GM18520 (cell line): ENCODE measurements around the gene KLKB1.
"Not testable (repeated sequence)": the region's sequence is repeated elsewhere in the genome, so short reads cannot be mapped to it uniquely, and the experiment has no call there.

Experiments used
- ATAC-seq: cut with Tn5 transposase; IDR thresholded peaks from one replicate; pipeline ENCODE4 v1.9.1; 2021; ENCODE audit not compliant: unreplicated experiment

The KLKB1 gene

DNA sequence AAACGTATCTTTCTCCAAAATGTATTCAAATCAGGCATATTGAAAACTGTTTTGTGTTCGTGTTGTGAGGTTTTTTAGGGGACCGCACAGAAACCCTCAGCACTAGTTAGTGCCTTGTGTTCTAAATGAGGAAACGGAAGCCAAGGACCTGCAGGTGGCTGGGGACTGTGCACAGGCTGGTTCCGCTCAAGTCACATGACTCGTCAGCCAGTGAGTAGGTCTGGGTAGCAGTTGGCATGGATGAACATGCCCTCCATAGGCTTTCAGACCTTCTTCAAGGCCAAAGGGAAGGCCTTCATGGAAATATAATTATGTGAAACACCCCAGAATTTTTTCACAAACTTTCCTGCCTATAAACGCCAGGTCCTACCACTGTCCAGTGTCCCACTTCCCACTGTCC lies 37.4 kb downstream of the KLKB1 start:
- no peak for ATAC-seq

DNA sequence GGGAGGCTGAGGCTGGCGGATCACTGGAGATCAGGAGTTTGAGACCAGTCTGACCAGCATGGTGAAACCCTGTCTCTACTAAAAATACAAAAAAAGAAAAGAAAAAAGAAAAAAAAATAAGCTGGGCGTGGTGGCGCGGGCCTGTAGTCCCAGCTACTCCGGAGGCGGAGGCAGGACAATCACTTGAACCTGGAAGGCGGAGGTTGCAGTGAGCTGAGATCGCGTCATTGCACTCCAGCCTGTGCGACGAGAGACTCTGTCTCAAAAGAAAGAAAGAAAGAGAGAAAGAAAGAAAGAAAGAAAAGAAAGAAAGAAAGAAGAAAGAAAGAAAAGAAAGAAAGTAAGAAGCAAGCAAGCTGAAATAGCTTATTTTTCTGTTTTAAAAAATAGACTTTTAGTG lies 37.9 kb downstream of the KLKB1 start:
- ATAC-seq, result not testable (repeated sequence)

DNA sequence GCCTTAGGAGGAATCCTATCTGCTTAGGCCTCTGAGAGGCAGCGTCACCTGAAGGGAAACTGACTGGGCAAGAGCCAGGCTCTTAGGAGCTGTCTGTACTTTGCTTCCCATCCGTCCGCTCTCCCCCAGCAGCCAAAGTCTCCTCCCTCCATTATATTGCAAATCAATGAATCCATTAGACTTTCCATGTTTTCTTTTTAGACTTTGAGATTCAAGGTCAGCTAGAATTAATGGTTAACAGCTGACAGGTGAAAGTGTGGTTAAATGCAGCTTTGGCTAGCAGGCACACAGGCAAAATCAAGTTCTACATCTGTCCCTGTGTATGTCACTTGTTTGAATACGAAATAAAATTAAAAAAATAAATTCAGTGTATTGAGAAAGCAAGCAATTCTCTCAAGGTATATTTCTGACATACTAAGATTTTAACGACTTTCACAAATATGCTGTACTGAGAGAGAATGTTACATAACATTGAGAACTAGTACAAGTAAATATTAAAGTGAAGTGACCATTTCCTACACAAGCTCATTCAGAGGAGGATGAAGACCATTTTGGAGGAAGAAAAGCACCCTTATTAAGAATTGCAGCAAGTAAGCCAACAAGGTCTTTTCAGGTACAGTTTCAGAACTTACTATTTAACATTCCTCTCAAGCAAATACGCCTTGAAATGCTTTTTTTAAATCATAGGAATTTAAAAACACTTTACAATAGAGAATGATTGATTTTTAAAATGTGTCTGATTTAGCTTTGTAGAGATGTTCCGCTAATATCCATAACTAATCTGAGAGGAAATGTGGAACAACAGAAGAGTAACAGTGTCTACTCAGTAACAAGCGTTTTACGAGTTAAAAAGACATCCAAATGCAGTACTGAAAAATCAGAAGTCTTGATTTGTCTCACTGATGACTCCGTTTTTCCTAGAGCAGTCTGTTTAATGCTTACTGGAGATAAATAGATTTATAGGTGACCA lies 38.7 kb downstream of the KLKB1 start, which contains the start of gene F11:
Gene F11, plus strand, starts transcription at position 507 of the 970 bp plus-strand sequence. CDS start 948 bp downstream, outside the sequence.
- no peak for ATAC-seq

DNA sequence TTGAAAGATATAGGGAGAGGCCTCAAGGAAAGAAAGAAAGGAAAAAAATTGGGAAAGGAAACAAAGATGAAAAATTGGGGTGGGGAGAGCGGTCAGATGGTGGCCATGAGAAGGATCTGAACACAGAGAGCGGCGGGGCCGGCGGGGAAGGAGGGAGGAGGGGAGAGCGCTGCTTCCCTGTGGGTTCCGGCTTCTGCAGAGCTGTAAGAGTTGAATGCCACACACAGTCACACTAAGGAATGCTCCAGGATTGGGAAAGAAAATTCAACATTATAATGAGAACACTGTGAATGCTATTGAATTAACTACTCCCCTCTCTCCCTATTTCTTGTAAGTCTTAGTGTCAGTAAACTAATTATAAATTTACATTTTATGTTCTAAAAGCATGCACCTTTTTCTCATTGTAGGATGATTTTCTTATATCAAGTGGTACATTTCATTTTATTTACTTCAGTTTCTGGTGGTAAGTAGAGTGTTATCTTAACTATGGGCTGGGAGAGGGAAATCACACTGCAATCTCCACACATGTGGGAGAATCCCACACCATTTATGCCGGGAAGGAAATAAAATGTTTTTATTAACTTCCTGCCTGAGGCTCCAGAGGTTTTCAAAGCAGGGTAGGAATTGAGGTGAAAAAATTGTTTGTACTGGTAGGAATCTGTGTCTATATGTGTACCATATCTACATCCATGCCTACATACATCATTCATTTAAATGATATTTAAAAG lies 39.6 kb downstream of the KLKB1 start:
- no peak for ATAC-seq

DNA sequence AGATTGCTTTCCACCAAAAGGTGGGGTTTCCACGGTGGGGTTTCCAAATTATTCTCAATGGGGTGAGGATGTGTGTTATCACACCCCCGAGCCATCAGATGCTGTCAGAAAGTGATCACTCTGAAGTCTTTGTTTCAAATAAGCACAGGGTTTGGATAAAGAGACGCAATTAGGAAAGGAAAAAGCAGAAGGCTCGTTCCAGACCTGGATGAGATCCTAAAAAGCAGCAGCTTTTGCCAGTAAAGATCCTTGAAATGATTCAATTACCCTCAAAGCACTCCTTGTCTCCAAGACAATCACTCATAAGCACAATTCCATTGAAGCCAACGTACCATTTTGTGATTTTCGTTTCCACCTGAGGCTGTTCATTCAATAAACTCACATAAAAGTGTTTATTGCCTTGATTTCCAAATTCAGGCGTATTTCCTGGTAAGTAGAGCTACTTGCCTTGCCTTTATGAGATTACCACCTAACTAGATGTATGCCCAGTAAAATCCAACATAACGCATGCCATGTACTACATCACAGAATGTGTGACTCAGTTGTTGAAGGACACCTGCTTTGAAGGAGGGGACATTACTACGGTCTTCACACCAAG lies 43.9 kb downstream of the KLKB1 start:
- no peak for ATAC-seq

DNA sequence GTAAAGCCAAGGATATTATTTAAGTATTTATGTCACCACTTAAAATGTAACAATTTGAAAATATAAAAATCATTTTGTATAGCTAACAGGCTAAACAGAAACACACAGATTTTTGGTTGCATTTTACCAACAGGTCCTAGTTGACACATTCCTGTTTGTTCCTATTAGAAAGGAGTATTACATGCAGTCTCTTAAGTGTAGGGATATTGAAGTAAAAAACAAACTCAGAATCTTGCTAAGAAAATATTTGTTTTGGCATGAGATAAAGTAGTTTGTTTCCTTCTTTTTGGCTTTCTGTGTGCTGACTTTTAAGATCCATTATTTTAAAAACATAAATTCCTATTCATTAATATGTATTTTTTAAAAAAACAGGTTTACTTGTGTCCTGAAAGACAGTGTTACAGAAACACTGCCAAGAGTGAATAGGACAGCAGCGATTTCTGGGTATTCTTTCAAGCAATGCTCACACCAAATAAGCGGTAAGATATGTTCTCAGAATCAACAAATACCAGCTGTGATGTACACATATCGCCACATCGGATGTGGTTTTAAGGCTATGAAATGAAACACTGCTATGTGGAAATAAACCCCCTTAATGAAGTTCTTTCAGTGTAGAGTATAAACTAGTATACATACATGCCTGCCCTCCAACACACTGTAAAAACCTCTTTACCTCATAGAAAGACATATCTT lies 45.5 kb downstream of the KLKB1 start:
- ATAC-seq, result no peak

DNA sequence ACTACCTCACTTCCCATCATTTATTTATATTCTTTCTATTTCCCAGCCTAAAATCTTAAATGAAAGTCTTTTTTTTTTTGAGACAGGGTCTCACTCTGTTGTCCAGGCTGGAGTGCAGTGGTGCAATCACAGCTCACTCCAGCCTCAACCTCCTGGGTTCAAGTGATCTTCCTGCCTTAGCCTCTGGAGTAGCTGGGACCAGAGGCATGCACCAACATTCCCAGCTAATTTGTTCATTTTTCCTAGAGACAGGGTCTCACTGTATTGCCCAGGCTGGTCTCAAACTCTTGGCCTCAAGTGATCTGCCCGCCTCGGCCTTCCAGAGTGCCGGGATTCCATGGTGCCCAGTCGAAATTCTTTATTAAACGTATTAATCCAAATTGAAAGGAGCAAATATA lies 46.1 kb downstream of the KLKB1 start:
- ATAC-seq, result not testable (repeated sequence)

DNA sequence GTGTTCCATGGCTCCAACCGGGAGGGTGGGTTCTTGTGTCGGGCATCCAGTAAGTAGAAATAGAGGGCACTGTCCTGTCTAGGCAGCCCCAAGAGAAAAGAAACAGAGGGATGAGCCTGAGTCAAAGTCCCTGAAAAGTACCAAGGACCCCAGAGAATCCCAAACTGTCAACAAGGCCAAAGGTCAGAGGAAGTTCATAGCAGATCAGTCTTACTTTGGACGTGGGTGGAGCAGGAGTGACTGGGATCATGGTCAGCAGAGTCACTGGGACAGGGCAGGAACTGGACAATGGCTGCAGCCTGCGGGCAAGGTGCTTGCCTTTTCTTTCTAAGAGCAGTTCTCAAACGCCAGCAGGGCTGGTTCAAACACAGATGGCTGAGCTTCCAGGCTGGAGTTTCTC lies 56.0 kb downstream of the KLKB1 start:
- no peak for ATAC-seq

DNA sequence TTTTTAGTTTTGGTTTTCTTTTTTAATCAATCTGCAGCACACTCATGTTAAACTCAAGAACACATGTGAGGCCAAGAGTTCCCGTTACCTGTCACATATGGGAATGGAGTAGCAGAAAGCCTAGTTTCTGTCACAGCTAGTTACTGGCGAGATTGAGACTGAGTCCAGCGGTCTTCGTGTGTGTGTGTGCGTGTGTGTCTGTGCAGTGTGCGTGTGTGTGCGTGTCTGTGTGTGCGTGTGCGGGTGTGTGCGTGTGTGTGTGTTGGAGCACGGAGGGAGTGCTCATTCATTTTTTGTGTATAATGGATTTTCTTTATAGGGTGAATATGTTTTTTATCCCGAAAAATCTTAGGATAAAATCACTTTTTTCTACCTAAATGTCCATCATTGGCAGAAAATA lies 57.8 kb downstream of the KLKB1 start:
- ATAC-seq, result no peak

DNA sequence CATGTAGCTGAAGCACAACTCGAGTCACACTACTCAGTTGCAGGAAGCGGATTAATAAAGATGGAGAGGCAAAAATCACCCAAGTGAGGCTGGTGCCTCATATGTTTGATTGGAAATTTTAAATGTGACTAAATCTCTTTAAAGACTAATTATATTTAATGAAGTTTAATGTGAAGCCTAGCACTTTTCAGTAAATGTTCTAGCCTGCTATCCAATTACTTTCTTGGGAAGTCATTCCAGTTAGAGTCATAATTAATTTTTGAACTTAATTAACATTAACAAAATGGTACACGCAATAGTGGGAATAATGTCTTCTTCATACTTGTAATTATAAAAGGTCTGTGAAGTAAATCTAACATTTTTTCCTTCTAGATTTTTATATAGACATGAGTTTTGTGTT lies 59.3 kb downstream of the KLKB1 start:
- no peak for ATAC-seq

DNA sequence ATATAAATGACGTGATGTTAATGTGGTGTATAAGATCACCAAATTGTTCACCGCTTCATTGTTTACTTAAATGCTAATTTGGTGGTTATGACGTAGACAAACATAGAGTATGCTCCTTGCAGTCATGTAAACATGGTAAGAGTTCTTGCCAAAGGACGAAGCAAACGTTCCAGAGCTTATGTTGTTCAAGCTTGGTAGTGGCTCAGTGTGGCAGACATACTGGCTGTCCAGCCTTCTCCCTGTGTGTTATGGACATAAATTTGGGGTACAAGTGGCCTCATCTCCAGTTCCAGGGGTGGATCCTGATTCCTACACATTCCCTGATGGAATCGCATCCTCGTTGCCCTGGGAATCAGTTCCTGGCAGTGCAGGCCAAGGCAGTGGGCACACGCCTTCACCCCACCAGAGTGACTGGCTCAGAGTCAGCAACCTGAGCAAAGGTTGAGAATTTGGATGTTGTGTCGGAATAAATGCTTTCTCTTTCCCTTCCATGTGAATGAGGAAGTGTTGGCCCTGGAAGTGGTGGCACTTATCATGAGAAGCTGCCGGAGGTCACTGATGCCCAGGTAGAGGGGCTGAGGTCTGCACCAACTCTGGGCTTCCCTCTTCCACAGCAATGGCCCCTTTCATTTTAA lies 64.1 kb downstream of the KLKB1 start:
- ATAC-seq, result no peak

DNA sequence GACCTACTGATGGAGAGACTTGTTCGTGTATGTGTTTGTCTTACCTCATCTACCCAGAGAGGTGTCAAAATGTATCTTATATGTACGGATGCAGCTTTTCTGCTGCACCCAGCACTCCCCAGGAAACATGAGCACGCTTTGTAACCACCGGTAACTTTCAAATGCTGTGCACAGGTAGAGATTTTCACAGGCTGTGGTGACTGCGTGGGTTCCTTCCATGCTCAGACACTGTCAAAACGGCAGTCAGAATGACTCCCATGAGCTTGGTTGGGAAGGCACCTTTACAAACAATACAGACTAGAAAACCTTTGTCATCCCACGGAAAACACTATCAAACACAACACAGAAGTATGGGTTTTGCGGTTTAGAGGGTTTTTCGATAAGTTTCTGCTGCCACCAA lies 66.9 kb downstream of the KLKB1 start:
- ATAC-seq, result no peak

DNA sequence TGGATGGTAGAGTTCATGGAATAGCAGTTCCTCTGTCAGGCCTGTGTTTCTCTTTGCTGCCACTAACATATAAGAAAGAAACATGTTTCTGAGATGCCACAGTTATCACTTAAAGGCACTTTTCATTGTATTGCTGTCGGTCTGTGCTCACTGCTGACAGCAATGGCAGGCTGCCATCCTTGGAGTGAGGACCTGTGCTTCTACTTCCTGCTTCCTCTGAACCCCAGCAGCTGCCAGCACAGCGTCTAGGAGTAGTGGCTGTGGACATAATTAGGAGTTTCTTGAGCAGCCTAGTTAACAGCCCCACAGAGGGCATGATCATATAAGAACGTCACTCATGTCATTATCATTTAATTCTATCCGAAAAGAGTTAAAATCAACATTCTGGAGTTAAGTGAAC lies 69.2 kb downstream of the KLKB1 start:
- no peak for ATAC-seq

DNA sequence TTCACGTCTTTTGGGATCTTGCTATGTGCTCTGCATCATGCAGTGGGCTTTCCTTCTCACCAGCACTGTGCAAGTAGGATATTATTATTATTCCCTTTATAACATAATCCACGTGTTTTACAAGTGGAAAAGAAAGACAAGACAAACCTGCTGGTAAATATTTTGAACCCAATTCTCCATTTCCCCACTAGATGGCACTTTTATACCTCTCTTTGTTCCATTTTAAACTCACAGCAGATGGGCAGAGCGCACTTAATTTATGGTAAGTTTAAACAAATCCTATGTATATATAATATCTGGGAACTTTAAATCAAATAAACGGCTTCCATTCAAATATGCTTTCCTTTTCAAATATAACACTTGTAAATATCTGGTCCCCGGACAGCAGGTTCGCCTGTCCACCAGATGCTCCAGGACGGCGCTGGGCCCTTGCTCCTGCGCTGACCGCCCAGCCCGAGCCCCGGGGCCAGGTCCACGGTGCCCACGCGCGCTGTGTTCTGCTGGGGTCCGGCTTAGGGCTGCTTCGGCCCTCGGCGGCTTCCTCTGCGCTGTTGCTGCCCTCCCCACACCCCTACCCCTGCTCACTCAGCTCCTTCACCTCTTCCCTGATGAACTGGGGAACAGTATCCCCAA lies 69.8 kb downstream of the KLKB1 start:
- ATAC-seq, result no peak

DNA sequence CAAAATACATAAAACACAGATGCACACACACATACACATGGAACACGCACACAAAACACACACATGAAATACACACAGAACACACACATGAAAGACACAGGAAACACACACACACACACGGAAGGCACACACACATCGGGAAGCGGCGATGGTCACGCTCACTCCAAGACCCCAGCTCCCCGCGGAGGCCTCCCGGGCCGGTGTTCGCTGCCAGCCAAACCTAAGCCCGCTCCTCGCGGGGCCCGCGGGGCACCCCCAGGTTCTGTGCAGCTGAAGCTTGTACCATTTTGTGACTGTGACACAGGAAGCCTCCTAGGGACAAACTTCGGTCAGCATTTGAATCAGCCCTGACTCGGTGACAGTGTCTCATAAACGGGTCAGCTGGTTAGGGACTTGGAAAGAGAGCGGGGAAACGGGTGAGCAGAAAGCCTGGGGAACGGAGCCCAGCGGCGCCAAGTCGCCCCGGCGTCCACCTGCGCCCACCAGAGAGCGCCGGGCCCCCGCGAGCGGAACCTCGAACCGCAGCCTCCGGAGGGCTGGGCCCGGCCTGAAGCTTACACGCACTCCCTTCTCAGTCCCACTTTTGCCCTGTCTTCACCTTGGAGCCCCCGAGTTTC lies 70.8 kb downstream of the KLKB1 start:
- ATAC-seq, result no peak

DNA sequence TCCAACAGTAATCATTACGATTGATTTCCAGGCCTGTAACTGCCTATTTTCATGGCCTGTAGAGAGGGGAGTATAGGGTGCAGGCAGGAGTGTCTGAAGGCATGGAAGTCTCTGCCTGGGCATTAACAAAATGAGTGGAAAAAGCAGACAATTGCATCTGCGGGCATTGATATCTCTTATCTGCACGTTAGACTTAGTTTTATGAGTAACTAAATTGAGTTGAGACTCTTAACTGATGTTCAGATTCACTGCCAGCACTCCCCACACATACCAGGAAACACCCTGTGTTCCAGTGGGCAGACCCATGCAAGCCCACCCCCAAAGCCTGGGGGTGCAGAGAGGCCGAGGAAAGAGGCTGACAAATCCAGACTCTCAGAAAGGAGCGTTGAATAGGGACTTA lies 72.0 kb downstream of the KLKB1 start:
- no peak for ATAC-seq

DNA sequence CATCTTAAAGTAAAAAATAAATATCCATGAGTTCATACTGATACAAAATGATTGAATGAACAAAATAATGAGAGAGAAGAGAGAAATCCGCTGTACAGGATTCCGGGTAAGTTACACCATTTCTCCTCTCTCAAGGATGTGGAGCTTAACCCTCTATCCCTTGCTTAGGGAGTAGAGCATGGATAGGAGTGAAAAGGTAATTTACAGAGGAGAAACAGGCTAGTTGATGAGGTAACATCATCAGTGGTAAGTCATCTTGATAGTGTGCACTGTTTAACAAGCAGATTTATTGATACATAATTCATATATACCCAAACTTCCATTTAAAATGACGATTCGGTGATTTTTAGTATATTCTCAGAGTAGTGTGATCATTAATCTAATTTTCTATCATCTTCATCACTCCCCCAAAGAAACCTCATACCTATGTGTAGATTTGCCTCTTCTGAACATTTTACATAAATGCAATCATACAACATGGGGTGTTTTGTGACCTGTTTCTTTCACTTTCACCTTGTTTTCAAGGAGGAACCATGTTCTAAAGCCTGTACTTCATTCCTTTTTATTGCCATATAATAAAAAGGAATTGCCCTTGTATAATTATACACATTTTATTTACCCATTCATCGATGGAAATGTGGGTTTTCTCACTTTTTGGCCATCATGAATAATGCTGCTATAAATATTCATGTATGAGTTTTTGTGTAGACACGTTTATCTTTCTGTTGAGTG lies 73.5 kb downstream of the KLKB1 start:
- ATAC-seq, result no peak

DNA sequence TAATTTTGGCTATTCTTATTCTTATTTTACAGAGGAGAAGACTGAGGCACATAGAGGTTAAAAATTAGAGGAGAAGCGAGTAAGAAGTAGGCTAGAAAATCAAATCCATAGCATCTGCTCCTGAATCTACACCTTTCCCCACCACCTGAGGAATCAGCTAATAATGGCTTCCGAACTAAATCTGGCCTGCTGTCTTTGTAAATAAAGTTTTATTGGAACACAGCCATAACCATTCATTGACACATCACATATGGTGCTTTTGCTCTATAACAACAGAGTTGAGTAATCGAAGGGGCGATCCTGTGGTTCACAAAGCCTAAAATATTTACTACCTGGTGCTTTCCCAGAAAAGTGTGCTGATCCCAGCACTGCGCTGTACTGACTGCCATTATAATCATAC lies 76.9 kb downstream of the KLKB1 start:
- ATAC-seq, result no peak

DNA sequence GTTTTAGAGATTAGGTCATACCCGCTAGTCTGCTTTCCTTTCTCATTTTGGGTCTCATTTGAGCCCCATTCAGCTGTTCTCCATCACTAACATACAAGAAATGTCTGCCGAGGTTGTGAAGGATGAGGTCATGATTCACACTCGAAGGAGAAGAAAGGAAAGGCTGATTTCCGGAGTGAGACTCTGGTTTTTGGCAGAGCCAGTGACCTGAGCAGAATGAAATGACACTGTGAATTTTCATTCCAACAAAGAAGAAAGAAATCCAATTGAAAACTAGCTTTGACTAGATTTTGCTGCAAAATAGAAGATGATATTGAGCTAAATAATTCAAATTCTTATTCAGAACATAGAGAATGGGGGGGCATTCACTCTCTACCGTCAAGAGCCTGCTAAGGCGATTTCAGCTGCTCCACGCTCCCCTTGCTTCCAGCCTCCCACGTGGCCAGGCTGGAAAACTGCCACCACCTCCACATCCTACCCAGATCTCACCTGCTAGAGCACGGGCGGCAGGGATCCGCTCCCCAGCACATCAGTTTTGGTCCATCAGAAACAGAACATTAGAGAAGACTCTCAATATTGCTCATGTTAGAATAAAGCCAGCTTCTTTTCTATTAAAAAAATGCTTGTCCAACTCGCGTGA lies 77.7 kb downstream of the KLKB1 start:
- ATAC-seq, result no peak
